HEK293 (cell line): Measurements from ENCODE around the gene HSPA4.

ENCODE experiments used
- CTCF ChIA-PET: fragments of 350-600 bp; formaldehyde crosslinking; extraction: SDS; loops from one replicate; lab custom pipeline; 2021; ENCODE audit warnings: antibody characterized with exemption; lab: Yijun Ruan, JAX
- POLR2A ChIA-PET: fragments of 300-600 bp; formaldehyde crosslinking; extraction: SDS; loops from one replicate; lab custom pipeline; 2020; ENCODE audit warnings: antibody characterized with exemption, inconsistent platforms; lab: Yijun Ruan, JAX
- H3K27ac ChIP-seq: fragments of 200-500 bp; sonication (Bioruptor generic); 2 replicates; pipeline ENCODE4 v1.5.1; 2014; ENCODE audit warnings: low read depth, low read length, control low read depth, inconsistent platforms; ENCODE audit errors: extremely low read depth
- H3K36me3 ChIP-seq, 2 experiments: fragments of 200-500 bp in 1 of 2; sonication (Bioruptor generic) in 1 of 2; 1 replicate in 1 of 2; 2 replicates in 1 of 2; pipeline ENCODE4 v1.5.1; 2014 to 2017; ENCODE audit warnings: inconsistent platforms in 2 of 2, low read length in 2 of 2; ENCODE audit not compliant: control insufficient read depth in 2 of 2, insufficient read depth in 1 of 2
- H3K4me1 ChIP-seq: fragments of 200-500 bp; sonication (Bioruptor generic); 2 replicates; pipeline ENCODE4 v1.5.1; 2014; ENCODE audit warnings: mild to moderate bottlenecking, low read length, inconsistent platforms; ENCODE audit not compliant: control insufficient read depth, insufficient read depth
- H3K4me3 ChIP-seq: 2 replicates; pipeline ENCODE4 v1.5.1; 2011; ENCODE audit warnings: low read depth, mild to moderate bottlenecking, control low read depth, low read length, moderate library complexity
- H3K9me3 ChIP-seq: fragments of 200-500 bp; sonication (Bioruptor generic); 2 replicates; pipeline ENCODE4 v1.5.1; 2014; ENCODE audit warnings: low read depth, low read length, inconsistent platforms; ENCODE audit not compliant: control insufficient read depth, insufficient read depth
- KLF10 ChIP-seq: fragments of 450-650 bp; IDR thresholded peaks from 2 replicates; pipeline ENCODE4 v1.5.1; 2018; ENCODE audit warnings: missing biosample characterization, mild to moderate bottlenecking, missing genetic modification characterization
- PRDM10 ChIP-seq: fragments of 450-650 bp; formaldehyde crosslinking; IDR thresholded peaks from 2 replicates; pipeline ENCODE4 v1.5.1; 2016; ENCODE audit warnings: missing biosample characterization, missing genetic modification characterization
- PRDM4 ChIP-seq: fragments of 450-650 bp; formaldehyde crosslinking; IDR thresholded peaks from 2 replicates; pipeline ENCODE4 v1.5.1; 2017; ENCODE audit warnings: missing biosample characterization, missing genetic modification characterization
- SCRT2 ChIP-seq: fragments of 450-650 bp; formaldehyde crosslinking; IDR thresholded peaks from 2 replicates; pipeline ENCODE4 v1.5.1; 2016; ENCODE audit warnings: missing biosample characterization, missing genetic modification characterization
- ZBTB7A ChIP-seq: fragments of 450-650 bp; formaldehyde crosslinking; IDR thresholded peaks from 2 replicates; pipeline ENCODE4 v1.5.1; 2016; ENCODE audit warnings: low read depth, missing biosample characterization, missing genetic modification characterization
- ZFP3 ChIP-seq: fragments of 450-650 bp; formaldehyde crosslinking; IDR thresholded peaks from 2 replicates; pipeline ENCODE4 v1.5.1; 2016; ENCODE audit warnings: low read depth, missing biosample characterization, missing genetic modification characterization
- ZNF121 ChIP-seq: fragments of 450-650 bp; formaldehyde crosslinking; IDR thresholded peaks from 2 replicates; pipeline ENCODE4 v1.5.1; 2016; ENCODE audit warnings: missing biosample characterization, missing genetic modification characterization
- ZNF16 ChIP-seq: fragments of 450-650 bp; formaldehyde crosslinking; IDR thresholded peaks from 2 replicates; pipeline ENCODE4 v1.5.1; 2016; ENCODE audit warnings: low read depth, missing biosample characterization, missing genetic modification characterization
- ZNF169 ChIP-seq: fragments of 450-650 bp; formaldehyde crosslinking; IDR thresholded peaks from 2 replicates; pipeline ENCODE4 v1.5.1; 2016; ENCODE audit warnings: missing biosample characterization, missing genetic modification characterization
- ZNF18 ChIP-seq: fragments of 450-650 bp; formaldehyde crosslinking; IDR thresholded peaks from 2 replicates; pipeline ENCODE4 v1.5.1; 2016; ENCODE audit warnings: missing biosample characterization, missing genetic modification characterization
- ZNF184 ChIP-seq: fragments of 450-650 bp; IDR thresholded peaks from 2 replicates; pipeline ENCODE4 v1.5.1; 2018; ENCODE audit warnings: missing biosample characterization, mild to moderate bottlenecking, missing genetic modification characterization
- ZNF223 ChIP-seq: fragments of 450-650 bp; formaldehyde crosslinking; IDR thresholded peaks from 2 replicates; pipeline ENCODE4 v1.5.1; 2016; ENCODE audit warnings: missing biosample characterization, missing genetic modification characterization
- ZNF274 ChIP-seq, 2 experiments: fragments of 200-500 bp in 1 of 2; fragments of 450-650 bp in 1 of 2; sonication (Bioruptor generic) in 1 of 2; formaldehyde crosslinking in 1 of 2; IDR thresholded peaks; 2 replicates each; pipeline versions ENCODE4 v1.5.1 to v1.6.1; 2014 to 2016; ENCODE audit warnings: borderline replicate concordance in 1 of 2, inconsistent platforms in 1 of 2, low read length in 1 of 2, missing biosample characterization in 1 of 2, missing genetic modification characterization in 1 of 2
- ZNF362 ChIP-seq: fragments of 450-650 bp; formaldehyde crosslinking; IDR thresholded peaks from 2 replicates; pipeline ENCODE4 v1.5.1; 2016; ENCODE audit warnings: missing biosample characterization, missing genetic modification characterization
- ZNF518A ChIP-seq: fragments of 450-650 bp; formaldehyde crosslinking; conservative IDR thresholded peaks from 2 replicates; pipeline ENCODE4 v1.5.1; 2016; ENCODE audit warnings: low read depth, missing biosample characterization, missing genetic modification characterization
- ZNF596 ChIP-seq: fragments of 450-650 bp; IDR thresholded peaks from 2 replicates; pipeline ENCODE4 v1.5.0; 2018; ENCODE audit warnings: missing biosample characterization, mild to moderate bottlenecking, missing genetic modification characterization, moderate library complexity
- ZNF654 ChIP-seq: fragments of 450-650 bp; formaldehyde crosslinking; IDR thresholded peaks from 2 replicates; pipeline ENCODE4 v1.5.1; 2016; ENCODE audit warnings: low read depth, missing biosample characterization, missing genetic modification characterization

Gene HSPA4

GRCh38 chr5:133075572-133076536 lies 24.0 kb downstream of the HSPA4 start:
- CTCF ChIA-PET = interaction anchor here (0.6 to 0.7 kb wide), 2 partner anchors 17 to 118 kb away, joined by 3 read pairs; no protein-coding TSS in a partner anchor
- H3K4me3 ChIP-seq = no peak overlapping the region
- H3K9me3 ChIP-seq = no peaks in the 10 kb centered on the region
- peaks cover 52 to 76% of the 10 kb centered on the region in 2 experiments for H3K36me3 ChIP-seq
- POLR2A ChIA-PET = no interaction called here
- peak; percentile 64; the same call in 1 of the 2 replicates for TF ChIP-seq ZNF121 (tag by site-specific recombination)
- no peak for TF ChIP-seq ZBTB7A (tag by site-specific recombination)
- no peak for TF ChIP-seq ZNF518A
- peaks cover 2% of the 10 kb centered on the region; the same call in 1 of the 2 replicates for H3K4me1 ChIP-seq
- H3K27ac ChIP-seq = no peak overlapping the region

- Histone ChIP-seq H3K9me3 (no peaks in the 10 kb centered on the region), H3K4me3 (no peak overlapping the region), H3K36me3 (peaks cover 44 to 66% of the 10 kb centered on the region in 2 experiments), H3K4me1 (peaks cover 2% of the 10 kb centered on the region; the same call in 1 of the 2 replicates), H3K27ac (no peak overlapping the region)
- POLR2A ChIA-PET = interaction anchor here (1.6 kb wide), 1 partner anchor 27 kb away, joined by 4 read pairs; the partner anchor contains the start of gene HSPA4
- CTCF ChIA-PET = interaction anchor here (1.3 kb wide), 1 partner anchor 32 kb away, joined by 6 read pairs; no protein-coding TSS in a partner anchor
- TF ChIP-seq ZNF596 (tag by site-specific recombination) (no peak), ZNF274 (IDR thresholded peaks at IDR 0.05; ENCODE audit: low read length) (no peak), ZNF274 (tag by site-specific recombination; IDR thresholded peaks at IDR 0.05; ENCODE audit: borderline replicate concordance) (no peak), ZNF18 (tag by site-specific recombination) (no peak), ZNF184 (tag by site-specific recombination) (no peak), ZNF654 (no peak), PRDM10 (tag by site-specific recombination) (no peak), SCRT2 (tag by site-specific recombination) (no peak), ZFP3 (tag by site-specific recombination) (no peak), KLF10 (tag by site-specific recombination) (no peak), ZNF223 (tag by site-specific recombination) (no peak), PRDM4 (tag by site-specific recombination) (no peak), ZNF16 (tag by site-specific recombination) (no peak), ZNF362 (tag by site-specific recombination) (no peak), ZNF169 (tag by site-specific recombination) (no peak)
Measured at GRCh38 chr5:133079048-133079447, 27.2 kb downstream of the HSPA4 start.
